HEK293 (cell line): ENCODE measurements around the gene CBX5.

Source experiments
- CTCF ChIA-PET: fragments of 350-600 bp; formaldehyde crosslinking; extraction: SDS; loops from one replicate; lab custom pipeline; 2021; ENCODE audit warnings: antibody characterized with exemption; lab: Yijun Ruan, JAX
- POLR2A ChIA-PET: fragments of 300-600 bp; formaldehyde crosslinking; extraction: SDS; loops from one replicate; lab custom pipeline; 2020; ENCODE audit warnings: antibody characterized with exemption, inconsistent platforms; lab: Yijun Ruan, JAX
- H3K27ac ChIP-seq: fragments of 200-500 bp; sonication (Bioruptor generic); 2 replicates; pipeline ENCODE4 v1.5.1; 2014; ENCODE audit warnings: low read depth, low read length, control low read depth, inconsistent platforms; ENCODE audit errors: extremely low read depth
- H3K36me3 ChIP-seq, 2 experiments: fragments of 200-500 bp in 1 of 2; sonication (Bioruptor generic) in 1 of 2; 1 replicate in 1 of 2; 2 replicates in 1 of 2; pipeline ENCODE4 v1.5.1; 2014 to 2017; ENCODE audit warnings: inconsistent platforms in 2 of 2, low read length in 2 of 2; ENCODE audit not compliant: control insufficient read depth in 2 of 2, insufficient read depth in 1 of 2
- H3K4me1 ChIP-seq: fragments of 200-500 bp; sonication (Bioruptor generic); 2 replicates; pipeline ENCODE4 v1.5.1; 2014; ENCODE audit warnings: mild to moderate bottlenecking, low read length, inconsistent platforms; ENCODE audit not compliant: control insufficient read depth, insufficient read depth
- H3K4me3 ChIP-seq: 2 replicates; pipeline ENCODE4 v1.5.1; 2011; ENCODE audit warnings: low read depth, mild to moderate bottlenecking, control low read depth, low read length, moderate library complexity
- H3K9me3 ChIP-seq: fragments of 200-500 bp; sonication (Bioruptor generic); 2 replicates; pipeline ENCODE4 v1.5.1; 2014; ENCODE audit warnings: low read depth, low read length, inconsistent platforms; ENCODE audit not compliant: control insufficient read depth, insufficient read depth
- GFI1B ChIP-seq: fragments of 450-650 bp; formaldehyde crosslinking; IDR thresholded peaks from 2 replicates; pipeline ENCODE4 v1.5.1; 2016; ENCODE audit warnings: missing biosample characterization, missing genetic modification characterization
- GLIS1 ChIP-seq: fragments of 450-650 bp; formaldehyde crosslinking; IDR thresholded peaks from 2 replicates; pipeline ENCODE4 v1.5.1; 2016; ENCODE audit warnings: missing biosample characterization, missing genetic modification characterization
- KLF7 ChIP-seq: fragments of 450-650 bp; formaldehyde crosslinking; IDR thresholded peaks from 2 replicates; pipeline ENCODE4 v1.5.1; 2016; ENCODE audit warnings: missing biosample characterization, missing genetic modification characterization, borderline replicate concordance
- MYNN ChIP-seq: fragments of 450-650 bp; formaldehyde crosslinking; IDR thresholded peaks from 2 replicates; pipeline ENCODE4 v1.5.1; 2016; ENCODE audit warnings: missing biosample characterization, missing genetic modification characterization, borderline replicate concordance
- TRIM28 ChIP-seq: IDR thresholded peaks from 2 replicates; pipeline ENCODE4 v1.6.1; 2011; ENCODE audit warnings: low read length, control low read depth, borderline replicate concordance
- WT1 ChIP-seq: fragments of 450-650 bp; formaldehyde crosslinking; IDR thresholded peaks from 2 replicates; pipeline ENCODE4 v1.5.1; 2016; ENCODE audit warnings: missing biosample characterization, missing genetic modification characterization
- ZBTB17 ChIP-seq: fragments of 450-650 bp; formaldehyde crosslinking; IDR thresholded peaks from 2 replicates; pipeline ENCODE4 v1.5.1; 2016; ENCODE audit warnings: missing biosample characterization, missing genetic modification characterization
- ZEB2 ChIP-seq: fragments of 450-650 bp; formaldehyde crosslinking; IDR thresholded peaks from 2 replicates; pipeline ENCODE4 v1.5.1; 2016; ENCODE audit warnings: missing biosample characterization, missing genetic modification characterization
- ZNF394 ChIP-seq: fragments of 450-650 bp; formaldehyde crosslinking; IDR thresholded peaks from 2 replicates; pipeline ENCODE4 v1.5.1; 2016; ENCODE audit warnings: missing biosample characterization, missing genetic modification characterization, mild to moderate bottlenecking, moderate library complexity, borderline replicate concordance
- ZNF423 ChIP-seq: fragments of 450-650 bp; formaldehyde crosslinking; IDR thresholded peaks from 2 replicates; pipeline ENCODE4 v1.5.1; 2016; ENCODE audit warnings: missing biosample characterization, missing genetic modification characterization
- ZNF560 ChIP-seq: fragments of 450-650 bp; formaldehyde crosslinking; IDR thresholded peaks from 2 replicates; pipeline ENCODE4 v1.5.1; 2017; ENCODE audit warnings: missing biosample characterization, missing genetic modification characterization, borderline replicate concordance
- ZNF654 ChIP-seq: fragments of 450-650 bp; formaldehyde crosslinking; IDR thresholded peaks from 2 replicates; pipeline ENCODE4 v1.5.1; 2016; ENCODE audit warnings: low read depth, missing biosample characterization, missing genetic modification characterization
- ZSCAN30 ChIP-seq: fragments of 450-650 bp; IDR thresholded peaks from 2 replicates; pipeline ENCODE4 v1.5.1; 2018; ENCODE audit warnings: missing biosample characterization, mild to moderate bottlenecking, missing genetic modification characterization, moderate library complexity
- TF ChIP-seq, protein P1 (sequence below): fragments of 450-650 bp; formaldehyde crosslinking; IDR thresholded peaks from 2 replicates; pipeline ENCODE4 v1.5.1; 2017; ENCODE audit warnings: missing biosample characterization, missing genetic modification characterization
- TF ChIP-seq, protein P2 (sequence below): fragments of 450-650 bp; formaldehyde crosslinking; IDR thresholded peaks from 2 replicates; pipeline ENCODE4 v1.5.1; 2016; ENCODE audit warnings: missing biosample characterization, missing genetic modification characterization
- TF ChIP-seq, protein P3 (sequence below): fragments of 450-650 bp; formaldehyde crosslinking; IDR thresholded peaks from 2 replicates; pipeline ENCODE4 v1.5.1; 2016; ENCODE audit warnings: missing biosample characterization, missing genetic modification characterization
- TF ChIP-seq, protein P4 (sequence below): fragments of 450-650 bp; formaldehyde crosslinking; IDR thresholded peaks from 2 replicates; pipeline ENCODE4 v1.5.1; 2016; ENCODE audit warnings: missing biosample characterization, missing genetic modification characterization
- TF ChIP-seq, protein P5 (sequence below): fragments of 450-650 bp; formaldehyde crosslinking; IDR thresholded peaks from 2 replicates; pipeline ENCODE4 v1.5.1; 2017; ENCODE audit warnings: missing biosample characterization, missing genetic modification characterization
- TF ChIP-seq, protein P6 (sequence below): fragments of 450-650 bp; formaldehyde crosslinking; IDR thresholded peaks from 2 replicates; pipeline ENCODE4 v1.5.1; 2017; ENCODE audit warnings: missing biosample characterization, missing genetic modification characterization
- TF ChIP-seq, protein P7 (sequence below): fragments of 450-650 bp; formaldehyde crosslinking; IDR thresholded peaks from 2 replicates; pipeline ENCODE4 v1.5.1; 2017; ENCODE audit warnings: missing biosample characterization, missing genetic modification characterization

Gene CBX5

DNA sequence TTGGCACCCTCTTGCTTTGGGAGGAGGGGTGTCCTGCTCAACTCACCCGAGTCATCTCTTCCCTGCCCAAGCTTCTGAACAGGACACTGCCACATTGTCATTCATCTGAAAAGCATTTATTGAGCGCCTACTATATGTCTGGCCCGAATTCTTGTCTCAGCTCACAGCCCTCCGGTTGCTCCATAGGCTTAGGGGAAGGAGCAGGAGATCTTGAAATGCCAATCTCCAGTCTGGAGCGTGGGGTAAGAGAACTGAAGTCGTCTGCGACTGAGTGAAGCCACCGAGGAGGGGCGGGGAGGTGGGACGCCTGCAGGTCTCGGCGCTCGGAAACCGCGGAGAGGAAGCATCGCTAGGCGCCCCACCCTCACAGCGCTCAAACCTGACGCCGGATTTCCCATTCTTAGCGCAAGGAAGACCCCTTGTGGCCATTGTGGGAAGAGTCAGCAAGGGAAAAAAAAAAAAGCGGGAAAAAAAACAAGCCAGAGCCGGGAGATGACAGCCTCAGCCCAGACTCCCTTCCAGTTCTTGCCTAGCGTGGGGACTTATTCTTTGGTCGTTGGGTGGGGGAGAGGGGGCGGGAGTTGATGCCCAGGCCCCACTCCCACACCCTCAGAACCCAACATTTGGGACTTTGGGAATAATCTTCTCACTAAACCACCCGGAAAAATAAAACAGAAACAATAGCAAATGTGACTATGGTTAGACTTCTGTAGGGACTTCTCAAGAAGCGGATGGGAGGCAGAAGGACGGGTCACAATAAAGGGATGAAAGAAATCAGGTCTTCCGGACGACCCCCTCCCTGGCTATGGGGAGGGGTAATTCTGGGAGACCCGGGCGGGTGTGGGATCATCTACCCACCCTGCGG is 62.9 kb downstream of the CBX5 start (continued):
- TF ChIP-seq WT1 (tag by site-specific recombination) (peak; percentile 27; the same call in 1 of the 2 replicates), ZSCAN30 (peak; percentile 75), ZNF654 (tag by site-specific recombination) (peak; percentile 100), KLF7 (tag by site-specific recombination) (peak; percentile 45; the same call in 1 of the 2 replicates), ZBTB17 (tag by site-specific recombination) (peak; percentile 98), ZEB2 (tag by site-specific recombination) (peak; percentile 82), ZNF560 (tag by site-specific recombination) (no peak), GLIS1 (tag by site-specific recombination) (no peak), GFI1B (no peak)
- TF ChIP-seq, protein P1, sequence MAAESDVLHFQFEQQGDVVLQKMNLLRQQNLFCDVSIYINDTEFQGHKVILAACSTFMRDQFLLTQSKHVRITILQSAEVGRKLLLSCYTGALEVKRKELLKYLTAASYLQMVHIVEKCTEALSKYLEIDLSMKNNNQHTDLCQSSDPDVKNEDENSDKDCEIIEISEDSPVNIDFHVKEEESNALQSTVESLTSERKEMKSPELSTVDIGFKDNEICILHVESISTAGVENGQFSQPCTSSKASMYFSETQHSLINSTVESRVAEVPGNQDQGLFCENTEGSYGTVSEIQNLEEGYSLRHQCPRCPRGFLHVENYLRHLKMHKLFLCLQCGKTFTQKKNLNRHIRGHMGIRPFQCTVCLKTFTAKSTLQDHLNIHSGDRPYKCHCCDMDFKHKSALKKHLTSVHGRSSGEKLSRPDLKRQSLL, result 0 out of 2 replicates have a peak, but pooled peaks have one; percentile 11
- TF ChIP-seq, protein P2, sequence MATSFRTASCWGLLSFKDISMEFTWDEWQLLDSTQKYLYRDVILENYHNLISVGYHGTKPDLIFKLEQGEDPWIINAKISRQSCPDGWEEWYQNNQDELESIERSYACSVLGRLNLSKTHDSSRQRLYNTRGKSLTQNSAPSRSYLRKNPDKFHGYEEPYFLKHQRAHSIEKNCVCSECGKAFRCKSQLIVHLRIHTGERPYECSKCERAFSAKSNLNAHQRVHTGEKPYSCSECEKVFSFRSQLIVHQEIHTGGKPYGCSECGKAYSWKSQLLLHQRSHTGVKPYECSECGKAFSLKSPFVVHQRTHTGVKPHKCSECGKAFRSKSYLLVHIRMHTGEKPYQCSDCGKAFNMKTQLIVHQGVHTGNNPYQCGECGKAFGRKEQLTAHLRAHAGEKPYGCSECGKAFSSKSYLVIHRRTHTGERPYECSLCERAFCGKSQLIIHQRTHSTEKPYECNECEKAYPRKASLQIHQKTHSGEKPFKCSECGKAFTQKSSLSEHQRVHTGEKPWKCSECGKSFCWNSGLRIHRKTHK (tag by site-specific recombination), result no peak
- TF ChIP-seq, protein P3, sequence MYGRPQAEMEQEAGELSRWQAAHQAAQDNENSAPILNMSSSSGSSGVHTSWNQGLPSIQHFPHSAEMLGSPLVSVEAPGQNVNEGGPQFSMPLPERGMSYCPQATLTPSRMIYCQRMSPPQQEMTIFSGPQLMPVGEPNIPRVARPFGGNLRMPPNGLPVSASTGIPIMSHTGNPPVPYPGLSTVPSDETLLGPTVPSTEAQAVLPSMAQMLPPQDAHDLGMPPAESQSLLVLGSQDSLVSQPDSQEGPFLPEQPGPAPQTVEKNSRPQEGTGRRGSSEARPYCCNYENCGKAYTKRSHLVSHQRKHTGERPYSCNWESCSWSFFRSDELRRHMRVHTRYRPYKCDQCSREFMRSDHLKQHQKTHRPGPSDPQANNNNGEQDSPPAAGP (tag by site-specific recombination), result peak; percentile 73; the same call in 1 of the 2 replicates

DNA sequence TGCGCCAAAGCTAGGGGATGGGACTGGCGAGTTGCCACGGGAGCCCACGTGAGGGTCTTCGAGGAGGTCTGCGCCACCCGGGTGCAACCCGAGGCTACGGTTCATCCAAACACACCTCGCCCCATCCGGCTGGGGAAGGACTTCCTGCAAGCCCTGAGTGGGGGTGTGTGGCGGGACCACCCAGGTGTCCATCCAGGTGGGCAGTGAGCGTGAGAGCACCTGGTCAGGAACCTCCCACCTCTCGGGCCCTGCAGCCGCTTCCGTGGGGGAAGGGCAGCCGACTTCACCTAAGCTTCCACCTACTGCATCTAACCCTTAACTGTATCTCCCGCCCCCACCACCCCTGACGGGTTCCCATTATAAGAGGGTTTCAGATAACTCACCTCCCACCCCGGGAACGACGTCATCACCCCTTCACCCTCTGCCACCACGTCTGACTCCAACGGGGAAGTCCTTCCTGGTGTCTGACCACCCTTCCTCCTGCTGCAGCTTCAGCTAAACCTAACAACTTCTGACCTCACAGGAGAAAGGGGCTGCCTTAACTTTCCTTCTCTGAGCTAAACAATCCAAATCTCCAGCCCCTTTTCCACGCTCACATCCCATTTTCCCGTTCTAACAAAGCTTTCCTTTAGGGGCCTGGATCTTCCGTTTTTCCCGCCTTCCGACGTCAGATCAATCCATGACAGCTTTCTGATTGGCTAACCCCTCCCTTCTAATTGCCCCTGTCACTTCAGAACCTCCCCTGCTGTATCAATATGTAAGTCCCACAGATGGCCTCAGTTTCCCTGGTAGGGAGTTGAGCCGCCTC is 63.7 kb downstream of the CBX5 start:
- Histone ChIP-seq H3K4me1 (no peaks in the 10 kb centered on the region), H3K36me3 (no peaks in the 10 kb centered on the region), H3K27ac (no peak overlapping the region; the same call in 1 of the 2 replicates), H3K9me3 (no peaks in the 10 kb centered on the region), H3K4me3 (no peak overlapping the region)
- ChIA-PET CTCF (interaction anchor here (0.5 to 5.1 kb wide), 45 partner anchors 8 to 1332 kb away, joined by 3 to 87 read pairs (median 5); partner anchors contain the start of genes HOXC10, HOXC13, HOXC4 and HOXC5), POLR2A (interaction anchor here (0.5 to 2.0 kb wide), 7 partner anchors 24 to 276 kb away, joined by 3 to 12 read pairs (median 3); partner anchors contain the start of genes CBX5 and HNRNPA1)
- TF ChIP-seq, protein P4, sequence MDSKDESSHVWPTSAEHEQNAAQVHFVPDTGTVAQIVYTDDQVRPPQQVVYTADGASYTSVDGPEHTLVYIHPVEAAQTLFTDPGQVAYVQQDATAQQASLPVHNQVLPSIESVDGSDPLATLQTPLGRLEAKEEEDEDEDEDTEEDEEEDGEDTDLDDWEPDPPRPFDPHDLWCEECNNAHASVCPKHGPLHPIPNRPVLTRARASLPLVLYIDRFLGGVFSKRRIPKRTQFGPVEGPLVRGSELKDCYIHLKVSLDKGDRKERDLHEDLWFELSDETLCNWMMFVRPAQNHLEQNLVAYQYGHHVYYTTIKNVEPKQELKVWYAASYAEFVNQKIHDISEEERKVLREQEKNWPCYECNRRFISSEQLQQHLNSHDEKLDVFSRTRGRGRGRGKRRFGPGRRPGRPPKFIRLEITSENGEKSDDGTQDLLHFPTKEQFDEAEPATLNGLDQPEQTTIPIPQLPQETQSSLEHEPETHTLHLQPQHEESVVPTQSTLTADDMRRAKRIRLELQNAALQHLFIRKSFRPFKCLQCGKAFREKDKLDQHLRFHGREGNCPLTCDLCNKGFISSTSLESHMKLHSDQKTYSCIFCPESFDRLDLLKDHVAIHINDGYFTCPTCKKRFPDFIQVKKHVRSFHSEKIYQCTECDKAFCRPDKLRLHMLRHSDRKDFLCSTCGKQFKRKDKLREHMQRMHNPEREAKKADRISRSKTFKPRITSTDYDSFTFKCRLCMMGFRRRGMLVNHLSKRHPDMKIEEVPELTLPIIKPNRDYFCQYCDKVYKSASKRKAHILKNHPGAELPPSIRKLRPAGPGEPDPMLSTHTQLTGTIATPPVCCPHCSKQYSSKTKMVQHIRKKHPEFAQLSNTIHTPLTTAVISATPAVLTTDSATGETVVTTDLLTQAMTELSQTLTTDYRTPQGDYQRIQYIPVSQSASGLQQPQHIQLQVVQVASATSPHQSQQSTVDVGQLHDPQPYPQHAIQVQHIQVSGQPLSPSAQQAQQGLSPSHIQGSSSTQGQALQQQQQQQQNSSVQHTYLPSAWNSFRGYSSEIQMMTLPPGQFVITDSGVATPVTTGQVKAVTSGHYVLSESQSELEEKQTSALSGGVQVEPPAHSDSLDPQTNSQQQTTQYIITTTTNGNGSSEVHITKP (tag by site-specific recombination), result no peak
- TF ChIP-seq, protein P5, sequence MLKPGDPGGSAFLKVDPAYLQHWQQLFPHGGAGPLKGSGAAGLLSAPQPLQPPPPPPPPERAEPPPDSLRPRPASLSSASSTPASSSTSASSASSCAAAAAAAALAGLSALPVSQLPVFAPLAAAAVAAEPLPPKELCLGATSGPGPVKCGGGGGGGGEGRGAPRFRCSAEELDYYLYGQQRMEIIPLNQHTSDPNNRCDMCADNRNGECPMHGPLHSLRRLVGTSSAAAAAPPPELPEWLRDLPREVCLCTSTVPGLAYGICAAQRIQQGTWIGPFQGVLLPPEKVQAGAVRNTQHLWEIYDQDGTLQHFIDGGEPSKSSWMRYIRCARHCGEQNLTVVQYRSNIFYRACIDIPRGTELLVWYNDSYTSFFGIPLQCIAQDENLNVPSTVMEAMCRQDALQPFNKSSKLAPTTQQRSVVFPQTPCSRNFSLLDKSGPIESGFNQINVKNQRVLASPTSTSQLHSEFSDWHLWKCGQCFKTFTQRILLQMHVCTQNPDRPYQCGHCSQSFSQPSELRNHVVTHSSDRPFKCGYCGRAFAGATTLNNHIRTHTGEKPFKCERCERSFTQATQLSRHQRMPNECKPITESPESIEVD, result no peak
- TF ChIP-seq TRIM28 (no peak), ZNF394 (tag by site-specific recombination) (0 out of 2 replicates have a peak, but pooled peaks have one; percentile 3), MYNN (0 out of 2 replicates have a peak, but pooled peaks have one; percentile 41), ZNF423 (tag by site-specific recombination) (no peak)
- TF ChIP-seq, protein P6, sequence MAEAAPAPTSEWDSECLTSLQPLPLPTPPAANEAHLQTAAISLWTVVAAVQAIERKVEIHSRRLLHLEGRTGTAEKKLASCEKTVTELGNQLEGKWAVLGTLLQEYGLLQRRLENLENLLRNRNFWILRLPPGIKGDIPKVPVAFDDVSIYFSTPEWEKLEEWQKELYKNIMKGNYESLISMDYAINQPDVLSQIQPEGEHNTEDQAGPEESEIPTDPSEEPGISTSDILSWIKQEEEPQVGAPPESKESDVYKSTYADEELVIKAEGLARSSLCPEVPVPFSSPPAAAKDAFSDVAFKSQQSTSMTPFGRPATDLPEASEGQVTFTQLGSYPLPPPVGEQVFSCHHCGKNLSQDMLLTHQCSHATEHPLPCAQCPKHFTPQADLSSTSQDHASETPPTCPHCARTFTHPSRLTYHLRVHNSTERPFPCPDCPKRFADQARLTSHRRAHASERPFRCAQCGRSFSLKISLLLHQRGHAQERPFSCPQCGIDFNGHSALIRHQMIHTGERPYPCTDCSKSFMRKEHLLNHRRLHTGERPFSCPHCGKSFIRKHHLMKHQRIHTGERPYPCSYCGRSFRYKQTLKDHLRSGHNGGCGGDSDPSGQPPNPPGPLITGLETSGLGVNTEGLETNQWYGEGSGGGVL (tag by site-specific recombination), result peak; percentile 40; the same call in 1 of the 2 replicates
- TF ChIP-seq, protein P7, sequence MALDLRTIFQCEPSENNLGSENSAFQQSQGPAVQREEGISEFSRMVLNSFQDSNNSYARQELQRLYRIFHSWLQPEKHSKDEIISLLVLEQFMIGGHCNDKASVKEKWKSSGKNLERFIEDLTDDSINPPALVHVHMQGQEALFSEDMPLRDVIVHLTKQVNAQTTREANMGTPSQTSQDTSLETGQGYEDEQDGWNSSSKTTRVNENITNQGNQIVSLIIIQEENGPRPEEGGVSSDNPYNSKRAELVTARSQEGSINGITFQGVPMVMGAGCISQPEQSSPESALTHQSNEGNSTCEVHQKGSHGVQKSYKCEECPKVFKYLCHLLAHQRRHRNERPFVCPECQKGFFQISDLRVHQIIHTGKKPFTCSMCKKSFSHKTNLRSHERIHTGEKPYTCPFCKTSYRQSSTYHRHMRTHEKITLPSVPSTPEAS, result no peak
